Tibial artery (tissue), 4 donors: ENCODE results near the gene CKLF.

Experiments used
- DNase-seq, 2 donors: peaks; one replicate each; pipeline ENCODE4 v3.0.0-alpha.2; 2019
- H3K27ac ChIP-seq, 2 donors: fragments of 200-600 bp; sonication (generic) in 1 of 2; 1 replicate in 1 of 2; 2 replicates in 1 of 2; pipeline ENCODE4 v1.5.1; 2018 to 2019; ENCODE audit warnings: mild to moderate bottlenecking in 1 of 2
- H3K27me3 ChIP-seq, 2 donors: fragments of 200-600 bp; sonication (generic) in 1 of 2; one replicate each; pipeline versions ENCODE4 v1.5.1 to v1.6.0; 2016 to 2019
- H3K36me3 ChIP-seq, 3 donors: fragments of 200-600 bp; sonication (generic) in 2 of 3; one replicate each; pipeline ENCODE4 v1.5.1; 2016 to 2019; ENCODE audit warnings: mild to moderate bottlenecking in 2 of 3
- H3K4me1 ChIP-seq, 4 donors: fragments of 200-600 bp; sonication (generic) in 2 of 4; 1 replicate in 3 of 4; 2 replicates in 1 of 4; pipeline ENCODE4 v1.5.1; 2016 to 2019
- H3K4me3 ChIP-seq, 2 donors: fragments of 200-600 bp; sonication (generic) in 1 of 2; 1 replicate in 1 of 2; 2 replicates in 1 of 2; pipeline ENCODE4 v1.5.1; 2018 to 2019; ENCODE audit warnings: mild to moderate bottlenecking in 2 of 2
- H3K9me3 ChIP-seq, 3 donors: fragments of 200-600 bp; sonication (generic) in 1 of 3; one replicate each; pipeline ENCODE4 v1.5.1; 2016 to 2019
- intact Hi-C: fragments of 100-400 bp; cut with DNase I; formaldehyde crosslinking; loops from one replicate; pipeline ENCODE4 v1.15.0; 2023; ENCODE audit warnings: low total_unique reads
- TF ChIP-seq, protein P1 (sequence below), 2 experiments: fragments of 200-600 bp in 1 of 2; fragments of 450-650 bp in 1 of 2; IDR thresholded peaks; one replicate each; pipeline ENCODE4 v1.5.1; 2017 to 2019; ENCODE audit warnings: antibody characterized with exemption in 2 of 2, mild to moderate bottlenecking in 1 of 2, moderate library complexity in 1 of 2

CKLF gene

GRCh38 chr16:66578651-66579531 lies 26.5 kb downstream of the CKLF start, which contains the start of gene CMTM2:
CMTM2 (plus strand) TSS chr16:66579463; CDS start chr16:66579608, 145 bp downstream.
- Histone ChIP-seq H3K9me3 (no peaks in the 10 kb centered on the region), H3K4me3 (peak within 1 kb of the TSS; percentile 1 to 32), H3K36me3 (no peaks in the 10 kb centered on the region), H3K4me1 (peaks cover 0 to 26% (median 16%) of the 10 kb centered on the region in 4 donors), H3K27me3 (peaks cover 0 to 16% of the 10 kb centered on the region in 2 donors), H3K27ac (no peak within 1 kb of the TSS)
- TF ChIP-seq, protein P1, sequence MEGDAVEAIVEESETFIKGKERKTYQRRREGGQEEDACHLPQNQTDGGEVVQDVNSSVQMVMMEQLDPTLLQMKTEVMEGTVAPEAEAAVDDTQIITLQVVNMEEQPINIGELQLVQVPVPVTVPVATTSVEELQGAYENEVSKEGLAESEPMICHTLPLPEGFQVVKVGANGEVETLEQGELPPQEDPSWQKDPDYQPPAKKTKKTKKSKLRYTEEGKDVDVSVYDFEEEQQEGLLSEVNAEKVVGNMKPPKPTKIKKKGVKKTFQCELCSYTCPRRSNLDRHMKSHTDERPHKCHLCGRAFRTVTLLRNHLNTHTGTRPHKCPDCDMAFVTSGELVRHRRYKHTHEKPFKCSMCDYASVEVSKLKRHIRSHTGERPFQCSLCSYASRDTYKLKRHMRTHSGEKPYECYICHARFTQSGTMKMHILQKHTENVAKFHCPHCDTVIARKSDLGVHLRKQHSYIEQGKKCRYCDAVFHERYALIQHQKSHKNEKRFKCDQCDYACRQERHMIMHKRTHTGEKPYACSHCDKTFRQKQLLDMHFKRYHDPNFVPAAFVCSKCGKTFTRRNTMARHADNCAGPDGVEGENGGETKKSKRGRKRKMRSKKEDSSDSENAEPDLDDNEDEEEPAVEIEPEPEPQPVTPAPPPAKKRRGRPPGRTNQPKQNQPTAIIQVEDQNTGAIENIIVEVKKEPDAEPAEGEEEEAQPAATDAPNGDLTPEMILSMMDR (IDR thresholded peaks at IDR 0.05): no peak
- intact Hi-C loops: no loop called here
- peak in 1 of 2 donors; percentile 70 for DNase-seq

- Histone ChIP-seq H3K4me1 (peaks cover 0 to 26% (median 16%) of the 10 kb centered on the region in 4 donors), H3K36me3 (no peaks in the 10 kb centered on the region), H3K4me3 (no peak overlapping the region), H3K27ac (peak overlapping the region in 1 of 2 donors; percentile 22), H3K9me3 (no peaks in the 10 kb centered on the region), H3K27me3 (peaks cover 0 to 16% of the 10 kb centered on the region in 2 donors)
- DNase-seq: peak in 1 of 2 donors; percentile 38
- intact Hi-C loops: no loop called here
- TF ChIP-seq, protein P1 (IDR thresholded peaks at IDR 0.05): no peak
Observed at GRCh38 chr16:66580605-66581209, 28.3 kb downstream of the CKLF start.

DNA sequence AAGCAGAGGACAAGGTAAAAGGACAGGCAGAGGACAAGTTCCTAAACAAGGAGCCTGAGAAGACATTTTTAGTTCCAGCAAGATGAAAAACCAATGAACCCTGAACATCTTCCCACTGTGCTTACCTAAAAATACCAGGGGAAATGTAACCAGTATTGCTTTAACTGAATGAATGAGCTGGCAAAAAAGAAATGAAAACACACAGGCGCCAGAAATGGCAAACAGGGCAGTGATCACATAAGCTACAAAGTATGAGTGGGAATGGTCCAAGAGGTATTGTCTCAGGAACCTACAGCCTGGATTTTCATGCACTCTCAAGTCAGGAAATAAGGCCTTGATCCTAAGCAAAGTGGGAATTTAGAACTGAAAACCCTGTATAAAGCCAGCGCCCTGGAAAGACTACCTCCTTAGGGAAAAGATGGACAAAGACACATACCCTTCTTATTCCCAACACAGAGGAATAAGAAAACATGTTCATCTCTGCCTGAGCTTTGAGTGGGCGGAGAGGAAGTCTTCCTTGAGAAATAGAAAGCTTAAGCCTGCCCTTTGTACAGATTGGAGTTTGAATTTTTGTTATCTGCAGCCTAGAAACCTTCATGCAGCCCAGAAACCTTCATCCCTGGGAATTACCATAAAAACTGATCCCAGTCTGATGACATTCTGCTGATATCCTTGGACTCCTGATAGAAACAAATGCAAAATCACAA lies 29.0 kb downstream of the CKLF start:
- intact Hi-C loops: no loop called here
- Histone ChIP-seq H3K36me3 (no peaks in the 10 kb centered on the region), H3K27ac (peak overlapping the region in 1 of 2 donors; percentile 22), H3K4me1 (peaks cover 0 to 26% (median 16%) of the 10 kb centered on the region in 4 donors), H3K27me3 (peaks cover 0 to 16% of the 10 kb centered on the region in 2 donors), H3K4me3 (no peak overlapping the region), H3K9me3 (no peaks in the 10 kb centered on the region)
- TF ChIP-seq, protein P1 (IDR thresholded peaks at IDR 0.05): no peak
- DNase-seq: no peak

DNA sequence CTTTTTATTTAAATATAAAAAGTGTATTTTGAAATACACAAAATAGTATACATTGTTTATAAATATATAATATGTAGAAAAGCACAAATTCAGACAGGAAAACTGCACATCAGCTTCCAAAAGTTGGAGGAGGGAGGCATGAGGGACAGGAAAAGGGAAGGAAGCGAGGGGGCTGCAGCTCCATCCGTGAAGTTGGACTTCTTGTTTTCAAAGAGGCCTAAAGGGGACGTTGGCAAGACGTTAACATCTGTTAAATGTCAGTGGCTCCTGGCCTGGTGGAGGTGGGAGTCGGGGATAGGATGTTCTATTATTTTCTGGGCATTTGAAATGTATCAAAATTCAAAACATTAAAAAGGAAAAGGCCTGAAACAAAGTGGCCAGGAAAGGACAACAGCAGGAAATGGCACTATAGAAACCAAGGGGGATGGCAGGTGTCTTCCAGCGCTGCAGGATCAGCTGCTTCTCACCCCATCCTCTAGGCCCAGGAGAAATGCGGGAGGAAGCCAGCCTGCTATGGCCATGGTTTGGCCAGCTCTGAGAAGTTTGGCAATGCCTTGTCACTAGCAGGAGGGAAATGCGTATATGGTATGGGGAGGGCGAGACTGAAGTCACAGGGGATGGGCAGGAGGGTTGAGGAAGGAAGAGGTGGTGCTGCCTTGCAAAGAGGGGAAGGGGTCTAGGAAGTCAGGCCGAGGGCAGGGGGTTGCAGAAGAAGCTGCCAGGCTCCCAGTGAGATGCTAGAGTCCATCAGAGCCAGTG lies 33.3 kb downstream of the CKLF start:
- no peak overlapping the region for H3K4me3 ChIP-seq
- TF ChIP-seq, protein P1 (IDR thresholded peaks at IDR 0.05): no peak
- intact Hi-C loops: loop anchor here (5.0 kb wide), 1 partner anchor 178 kb away; no protein-coding TSS in a partner anchor
- H3K4me1 ChIP-seq: peaks cover 0 to 11% (median 5%) of the 10 kb centered on the region in 4 donors
- no peak overlapping the region for H3K27ac ChIP-seq
- peak in 1 of 2 donors; percentile 66 for DNase-seq
- H3K36me3 ChIP-seq: no peaks in the 10 kb centered on the region
- no peaks in the 10 kb centered on the region for H3K9me3 ChIP-seq
- H3K27me3 ChIP-seq: no peaks in the 10 kb centered on the region
